Measurements from ENCODE around the gene HELB.

- no peak for TF ChIP-seq CTCF (conservative IDR thresholded peaks at IDR 0.05 in 1 of 2, IDR thresholded peaks at IDR 0.05 in 1 of 2; ENCODE audit: extremely low read depth in 1 of 2, insufficient read depth in 1 of 2, low read depth in 1 of 2, low read length in 2 of 2)
- no peak for TF ChIP-seq EZH2 (IDR thresholded peaks at IDR 0.05; ENCODE audit: borderline replicate concordance, low read length)
Measured at GRCh38 chr12:66321435-66321834, 19.1 kb downstream of the HELB start.

All from mammary epithelial cell (primary cell).